DMS 273 treated with DMSO at 0.1 percent for 48 hours (cell line): Measurements from ENCODE around the gene ZKSCAN3.
"Not testable (repeated sequence)": the region's sequence is repeated elsewhere in the genome, so short reads cannot be mapped to it uniquely, and the experiment has no call there.

ENCODE experiments used
- DNase-seq: peaks from one replicate; lab custom pipeline; 2025; lab: John Stamatoyannopoulos, UW

The ZKSCAN3 gene

GRCh38 chr6:28343898-28344677, 5.7 kb upstream of the ZKSCAN3 start:
- DNase-seq: no peak

GRCh38 chr6:28345201-28345600, 4.5 kb upstream of the ZKSCAN3 start:
- no peak for DNase-seq

- DNase-seq: no peak
These were observed 2.6 kb upstream of the ZKSCAN3 start for GRCh38 chr6:28347119-28347518.

- no peak for DNase-seq
These were observed 329 bp upstream of the ZKSCAN3 start for GRCh38 chr6:28349344-28349891.

GRCh38 chr6:28351087-28351486, 1.3 kb downstream of the ZKSCAN3 start:
- DNase-seq: no peak

- no peak for DNase-seq
These were observed 1.8 kb downstream of the ZKSCAN3 start for GRCh38 chr6:28351493-28351925.

- no peak for DNase-seq
These were observed 3.6 kb downstream of the ZKSCAN3 start for GRCh38 chr6:28353356-28353755.

- no peak for DNase-seq
These were observed 4.4 kb downstream of the ZKSCAN3 start for GRCh38 chr6:28353981-28354676.

- DNase-seq: no peak
These were observed 5.2 kb downstream of the ZKSCAN3 start for GRCh38 chr6:28354688-28355554.

- DNase-seq: peak; percentile 57
These were observed 6.3 kb downstream of the ZKSCAN3 start for GRCh38 chr6:28355743-28356665.

- DNase-seq: no peak
These were observed 6.9 kb downstream of the ZKSCAN3 start for GRCh38 chr6:28356666-28357020.

- no peak for DNase-seq
These were observed 7.3 kb downstream of the ZKSCAN3 start for GRCh38 chr6:28357036-28357435.

GRCh38 chr6:28359562-28359961, 9.8 kb downstream of the ZKSCAN3 start:
- DNase-seq: not testable (repeated sequence)

- no peak for DNase-seq
These were observed 11.2 kb downstream of the ZKSCAN3 start for GRCh38 chr6:28360961-28361360.

GRCh38 chr6:28365590-28365989, 15.8 kb downstream of the ZKSCAN3 start:
- not testable (repeated sequence) for DNase-seq

GRCh38 chr6:28368522-28368921, 18.8 kb downstream of the ZKSCAN3 start:
- no peak for DNase-seq

GRCh38 chr6:28369463-28369862, 19.7 kb downstream of the ZKSCAN3 start:
- no peak for DNase-seq

- DNase-seq: no peak
These were observed 20.7 kb downstream of the ZKSCAN3 start for GRCh38 chr6:28370440-28370839.

- no peak for DNase-seq
These were observed 21.5 kb downstream of the ZKSCAN3 start for GRCh38 chr6:28371280-28371679.

GRCh38 chr6:28371706-28372451, 22.1 kb downstream of the ZKSCAN3 start:
- DNase-seq: no peak
